DND-41 (cell line): ENCODE measurements around the gene FCRL3.

Experiments used
- ATAC-seq: fragments of 200-7000 bp; cut with Tn5 transposase; 3 replicates; pipeline ENCODE4 v1.9.1; 2021; ENCODE audit warnings: low read depth; ENCODE audit not compliant: insufficient read depth
- DNase-seq: peaks from one replicate; pipeline ENCODE4 v3.0.0-alpha.2; 2020
- H2AFZ ChIP-seq: 2 replicates; pipeline ENCODE4 v1.6.0; 2012; ENCODE audit warnings: low read depth, low read length
- H3K27ac ChIP-seq: 2 replicates; pipeline ENCODE4 v1.5.1; 2012; ENCODE audit warnings: low read length, inconsistent platforms
- H3K27me3 ChIP-seq: fragments of 200-600 bp; sonication (generic); 2 replicates; pipeline ENCODE4 v1.6.0; 2012; ENCODE audit warnings: low read length, mild to moderate bottlenecking, inconsistent platforms; ENCODE audit not compliant: insufficient read depth, poor library complexity
- H3K36me3 ChIP-seq: 2 replicates; pipeline ENCODE4 v1.5.1; 2012; ENCODE audit warnings: low read length, inconsistent platforms; ENCODE audit not compliant: insufficient read depth
- H3K4me1 ChIP-seq: 2 replicates; pipeline ENCODE4 v1.5.1; 2012; ENCODE audit warnings: mild to moderate bottlenecking, low read length; ENCODE audit not compliant: insufficient read depth
- H3K4me2 ChIP-seq: 2 replicates; pipeline ENCODE4 v1.6.0; 2012; ENCODE audit warnings: mild to moderate bottlenecking, moderate library complexity, low read length, inconsistent platforms; ENCODE audit not compliant: insufficient read depth
- H3K4me3 ChIP-seq, 2 experiments: fragments of 200-600 bp in 1 of 2; shearing (Covaris generic) in 1 of 2; 2 replicates each; pipeline ENCODE4 v1.5.1; 2012 to 2016; ENCODE audit warnings: inconsistent platforms in 2 of 2, low read length in 2 of 2, mild to moderate bottlenecking in 2 of 2, low read depth in 1 of 2, moderate library complexity in 1 of 2
- H3K79me2 ChIP-seq: 2 replicates; pipeline ENCODE4 v1.6.0; 2012; ENCODE audit warnings: low read length, inconsistent platforms; ENCODE audit not compliant: insufficient read depth
- H3K9ac ChIP-seq: 2 replicates; pipeline ENCODE4 v1.6.0; 2012; ENCODE audit warnings: low read depth, mild to moderate bottlenecking, inconsistent platforms, low read length, moderate library complexity
- H3K9me3 ChIP-seq: 2 replicates; pipeline ENCODE4 v1.5.1; 2012; ENCODE audit warnings: low read length, moderate library complexity, mild to moderate bottlenecking, inconsistent platforms; ENCODE audit not compliant: insufficient read depth, severe bottlenecking
- H4K20me1 ChIP-seq: 2 replicates; pipeline ENCODE4 v1.6.0; 2012; ENCODE audit warnings: low read length; ENCODE audit not compliant: insufficient read depth
- EZH2 ChIP-seq: IDR thresholded peaks from 3 replicates; pipeline ENCODE4 v1.6.1; 2012; ENCODE audit warnings: borderline replicate concordance, low read depth, mild to moderate bottlenecking, moderate library complexity, low read length, inconsistent platforms; ENCODE audit not compliant: severe bottlenecking
- TF ChIP-seq, protein P1 (sequence below): IDR thresholded peaks from 2 replicates; pipeline ENCODE4 v1.5.1; 2012; ENCODE audit warnings: borderline replicate concordance, low read length, moderate library complexity, mild to moderate bottlenecking; ENCODE audit not compliant: poor library complexity, severe bottlenecking; ENCODE audit errors: extremely low read depth

The FCRL3 gene

DNA sequence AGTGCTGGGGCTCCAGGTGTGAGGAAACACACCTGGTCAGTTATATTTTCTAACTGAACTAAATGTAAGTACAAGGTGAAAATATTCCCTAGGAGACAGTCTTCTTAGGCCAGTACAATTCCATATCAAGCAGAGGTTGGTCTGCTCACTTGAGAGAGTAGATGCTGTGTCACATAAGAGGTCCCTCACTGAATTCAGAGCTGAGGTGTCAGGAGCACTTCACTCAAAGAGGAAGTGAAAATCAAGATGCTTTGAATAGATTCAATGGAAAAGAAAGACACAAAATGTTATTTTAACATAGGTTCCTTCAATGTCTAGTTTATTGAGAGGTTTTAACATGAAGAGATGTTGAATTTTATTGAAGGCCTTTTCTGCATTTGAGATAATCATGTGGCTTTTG lies 4.3 kb upstream of the FCRL3 start:
- H4K20me1 ChIP-seq = no peaks in the 10 kb centered on the region
- DNase-seq (no peak), ATAC-seq (no peak)
- no peaks in the 10 kb centered on the region for H3K9me3 ChIP-seq
- H3K9ac ChIP-seq = no peak overlapping the region
- TF ChIP-seq, protein P1, sequence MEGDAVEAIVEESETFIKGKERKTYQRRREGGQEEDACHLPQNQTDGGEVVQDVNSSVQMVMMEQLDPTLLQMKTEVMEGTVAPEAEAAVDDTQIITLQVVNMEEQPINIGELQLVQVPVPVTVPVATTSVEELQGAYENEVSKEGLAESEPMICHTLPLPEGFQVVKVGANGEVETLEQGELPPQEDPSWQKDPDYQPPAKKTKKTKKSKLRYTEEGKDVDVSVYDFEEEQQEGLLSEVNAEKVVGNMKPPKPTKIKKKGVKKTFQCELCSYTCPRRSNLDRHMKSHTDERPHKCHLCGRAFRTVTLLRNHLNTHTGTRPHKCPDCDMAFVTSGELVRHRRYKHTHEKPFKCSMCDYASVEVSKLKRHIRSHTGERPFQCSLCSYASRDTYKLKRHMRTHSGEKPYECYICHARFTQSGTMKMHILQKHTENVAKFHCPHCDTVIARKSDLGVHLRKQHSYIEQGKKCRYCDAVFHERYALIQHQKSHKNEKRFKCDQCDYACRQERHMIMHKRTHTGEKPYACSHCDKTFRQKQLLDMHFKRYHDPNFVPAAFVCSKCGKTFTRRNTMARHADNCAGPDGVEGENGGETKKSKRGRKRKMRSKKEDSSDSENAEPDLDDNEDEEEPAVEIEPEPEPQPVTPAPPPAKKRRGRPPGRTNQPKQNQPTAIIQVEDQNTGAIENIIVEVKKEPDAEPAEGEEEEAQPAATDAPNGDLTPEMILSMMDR = no peak
- TF ChIP-seq EZH2 = no peak
- no peaks in the 10 kb centered on the region for H3K4me1 ChIP-seq
- H3K27ac ChIP-seq = no peak overlapping the region
- no peaks in the 10 kb centered on the region for H3K27me3 ChIP-seq
- no peak overlapping the region for H3K4me3 ChIP-seq
- H3K79me2 ChIP-seq = no peaks in the 10 kb centered on the region
- H3K36me3 ChIP-seq = no peaks in the 10 kb centered on the region
- no peak overlapping the region for H2AFZ ChIP-seq
- no peak overlapping the region for H3K4me2 ChIP-seq

DNA sequence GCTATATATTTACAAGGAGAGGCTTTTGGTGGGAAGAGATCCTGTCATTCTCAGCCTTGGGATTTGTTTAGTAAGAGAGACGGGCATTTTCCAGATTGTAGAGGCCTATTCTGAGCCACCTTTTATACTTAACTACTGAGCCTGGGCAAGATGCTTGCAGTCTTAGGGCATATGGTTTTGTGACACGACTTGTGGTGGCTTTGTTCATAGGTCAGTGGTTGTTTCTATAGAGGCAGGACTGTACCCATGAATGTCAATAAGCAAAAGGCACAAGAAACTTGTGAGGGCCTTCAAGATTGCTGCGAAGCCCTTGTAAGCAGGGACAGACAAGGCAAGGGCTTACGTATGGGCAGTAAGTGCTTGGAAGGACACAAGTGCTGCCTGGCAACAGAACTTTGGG lies 3.4 kb upstream of the FCRL3 start:
- H3K27ac ChIP-seq = no peak overlapping the region
- no peaks in the 10 kb centered on the region for H4K20me1 ChIP-seq
- no peaks in the 10 kb centered on the region for H3K9me3 ChIP-seq
- no peaks in the 10 kb centered on the region for H3K27me3 ChIP-seq
- no peaks in the 10 kb centered on the region for H3K79me2 ChIP-seq
- H2AFZ ChIP-seq = no peak overlapping the region
- H3K36me3 ChIP-seq = no peaks in the 10 kb centered on the region
- no peak overlapping the region for H3K4me3 ChIP-seq
- no peak for ATAC-seq
- H3K4me2 ChIP-seq = no peak overlapping the region
- no peak overlapping the region for H3K9ac ChIP-seq
- TF ChIP-seq, protein P1 = no peak
- no peak for TF ChIP-seq EZH2
- DNase-seq = no peak
- no peaks in the 10 kb centered on the region for H3K4me1 ChIP-seq

- DNase-seq = no peak
- Histone ChIP-seq H3K4me2 (no peak overlapping the region), H3K9ac (no peak overlapping the region), H3K9me3 (no peaks in the 10 kb centered on the region), H3K4me3 (no peak overlapping the region), H3K36me3 (no peaks in the 10 kb centered on the region), H3K79me2 (no peaks in the 10 kb centered on the region), H3K4me1 (no peaks in the 10 kb centered on the region), H4K20me1 (no peaks in the 10 kb centered on the region), H2AFZ (no peak overlapping the region), H3K27me3 (no peaks in the 10 kb centered on the region), H3K27ac (no peak overlapping the region)
- no peak for TF ChIP-seq EZH2
- TF ChIP-seq, protein P1 = no peak
- no peak for ATAC-seq
Measured at GRCh38 chr1:157702308-157702825, 1.8 kb upstream of the FCRL3 start.

- Histone ChIP-seq H3K79me2 (no peaks in the 10 kb centered on the region), H3K27me3 (no peaks in the 10 kb centered on the region), H2AFZ (no peak overlapping the region), H3K36me3 (no peaks in the 10 kb centered on the region), H4K20me1 (no peaks in the 10 kb centered on the region), H3K9ac (no peak overlapping the region), H3K4me2 (no peak overlapping the region), H3K4me3 (no peak overlapping the region), H3K27ac (no peak overlapping the region), H3K9me3 (no peaks in the 10 kb centered on the region), H3K4me1 (no peaks in the 10 kb centered on the region)
- TF ChIP-seq, protein P1 = no peak
- no peak for TF ChIP-seq EZH2
- no peak for DNase-seq
- ATAC-seq = no peak
Measured at GRCh38 chr1:157700305-157700704, 264 bp downstream of the FCRL3 start.
